ENCODE results near the gene CUX1.

The CUX1 gene

DNA sequence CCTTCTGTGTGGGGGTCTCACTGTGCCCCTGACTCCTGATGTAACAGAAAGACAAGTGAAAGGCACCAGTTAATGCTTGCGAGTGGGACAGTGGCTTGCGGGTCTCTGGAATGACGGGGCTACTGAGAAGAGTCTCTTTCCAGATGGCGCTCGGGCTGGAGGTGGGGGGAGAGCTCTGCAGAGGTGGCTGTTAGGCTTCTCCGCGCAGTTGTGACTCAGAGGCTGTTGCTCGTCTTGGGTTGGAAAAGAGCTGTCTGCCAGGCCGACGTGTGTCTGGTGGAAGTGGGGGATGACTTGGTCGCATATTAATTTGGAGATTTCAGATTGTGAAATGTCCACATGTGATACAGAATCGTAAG lies 441.3 kb downstream of the CUX1 start:
- no peak for DNase-seq (ENCODE audit: low read depth in 2 of 3, low spot score in 1 of 3)

DNA sequence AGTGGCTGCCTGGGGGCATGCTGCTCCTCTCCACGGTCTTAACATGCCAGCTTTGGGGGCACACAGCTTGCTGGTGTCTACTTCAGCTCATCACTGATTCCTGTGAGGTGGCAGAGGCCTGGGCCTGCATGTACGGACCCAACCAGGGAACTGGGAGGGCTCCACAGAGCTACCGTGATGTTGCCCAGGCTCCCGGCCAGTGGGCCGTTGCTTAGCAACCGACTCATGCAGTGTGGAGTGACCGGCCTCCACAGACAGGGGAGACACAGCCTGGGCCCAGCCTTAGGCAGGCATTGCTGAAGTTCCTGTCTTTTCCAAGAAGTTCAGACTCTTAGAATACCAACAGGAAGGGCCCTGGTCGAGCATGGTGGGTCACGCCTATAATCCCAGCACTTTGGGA lies 443.4 kb downstream of the CUX1 start:
- DNase-seq (ENCODE audit: low read depth in 2 of 3, low spot score in 1 of 3): no peak

DNA sequence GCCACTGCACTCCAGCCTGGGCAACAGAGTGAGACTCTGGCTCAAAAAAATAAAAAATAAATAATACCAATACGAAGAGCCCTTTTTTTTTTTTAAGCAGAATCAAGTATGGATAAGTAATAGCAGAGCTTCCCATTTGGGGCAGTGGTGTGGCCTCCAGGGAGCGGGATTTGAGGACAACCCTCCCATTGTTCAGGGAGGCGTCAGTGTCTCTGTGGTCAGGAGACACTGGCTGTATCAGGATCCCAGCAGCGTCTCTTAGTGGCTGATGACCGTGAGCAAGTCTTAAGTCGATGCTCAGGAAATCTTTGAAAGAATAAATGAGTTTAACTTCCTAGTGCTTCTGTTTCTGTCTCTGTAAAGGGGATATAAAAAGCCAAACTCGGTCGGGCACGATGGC lies 444.0 kb downstream of the CUX1 start:
- no peak for DNase-seq (ENCODE audit: low read depth in 2 of 3, low spot score in 1 of 3)

DNA sequence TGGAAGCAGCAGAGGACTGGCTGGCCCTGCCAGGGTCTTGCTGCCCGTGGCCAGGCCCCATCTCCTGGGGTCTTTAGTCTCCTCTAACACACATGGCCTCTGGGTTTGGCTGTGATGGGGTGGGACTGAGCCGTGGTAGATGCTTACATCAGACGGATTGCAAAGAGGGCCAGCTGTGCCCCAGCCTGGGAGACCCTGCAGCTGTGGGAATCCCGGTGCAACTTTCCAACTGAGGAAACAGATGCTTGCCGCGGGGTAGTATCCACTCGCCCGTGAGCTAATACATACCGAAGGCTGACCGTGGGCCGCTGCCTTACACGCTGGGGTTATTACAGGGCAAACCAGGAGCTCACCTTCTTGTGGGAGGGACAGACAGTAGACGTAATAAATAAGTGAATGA lies 445.1 kb downstream of the CUX1 start:
- no peak for DNase-seq (ENCODE audit: low read depth in 2 of 3, low spot score in 1 of 3)

DNA sequence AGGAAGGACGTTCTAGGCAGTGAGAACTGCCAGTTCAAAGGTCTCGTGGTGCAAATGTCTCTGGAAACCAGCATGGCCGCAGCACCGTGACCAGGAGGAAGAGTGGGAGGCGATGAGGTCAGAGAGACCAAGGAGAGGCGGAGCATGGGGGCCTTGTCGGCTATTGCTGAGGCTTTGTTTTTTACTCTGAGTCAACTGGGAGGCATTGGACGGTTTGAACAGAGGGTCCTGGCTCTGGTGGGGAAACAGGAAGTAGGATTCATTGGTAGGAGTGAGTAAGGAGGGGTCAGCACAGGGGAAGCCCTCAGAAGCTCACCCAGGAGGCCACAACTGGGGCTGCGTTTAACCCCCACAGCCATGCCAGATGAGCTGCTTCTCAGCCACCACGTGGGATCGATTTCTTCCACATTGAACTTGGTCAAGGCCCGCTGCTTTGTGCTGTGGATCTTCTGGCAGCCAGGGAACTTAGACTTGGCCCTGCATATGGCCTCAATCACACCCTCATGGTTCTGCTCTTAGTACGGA lies 447.0 kb downstream of the CUX1 start:
- DNase-seq (ENCODE audit: low read depth in 2 of 3, low spot score in 1 of 3): no peak

DNA sequence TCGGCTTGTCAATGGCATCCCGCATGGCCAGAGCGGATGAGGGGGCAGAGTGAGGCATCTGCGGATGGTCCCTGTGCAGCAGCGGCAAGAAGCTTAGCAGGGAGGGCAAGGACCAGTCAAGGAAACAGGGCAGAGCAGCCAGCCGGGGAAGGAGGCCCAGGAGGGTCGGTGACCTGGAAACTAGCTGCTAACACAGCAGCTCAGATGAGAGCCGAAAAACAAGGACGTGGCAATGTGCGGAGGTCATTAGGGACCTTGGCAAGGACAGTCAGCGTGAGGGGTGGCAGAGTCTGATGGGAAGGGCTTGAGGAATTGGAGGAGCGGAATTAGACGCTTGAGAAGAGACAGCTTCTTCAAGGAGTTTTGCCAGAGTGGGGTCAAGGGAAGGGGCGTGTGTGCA lies 449.1 kb downstream of the CUX1 start:
- no peak for DNase-seq (ENCODE audit: low read depth in 2 of 3, low spot score in 1 of 3)

DNA sequence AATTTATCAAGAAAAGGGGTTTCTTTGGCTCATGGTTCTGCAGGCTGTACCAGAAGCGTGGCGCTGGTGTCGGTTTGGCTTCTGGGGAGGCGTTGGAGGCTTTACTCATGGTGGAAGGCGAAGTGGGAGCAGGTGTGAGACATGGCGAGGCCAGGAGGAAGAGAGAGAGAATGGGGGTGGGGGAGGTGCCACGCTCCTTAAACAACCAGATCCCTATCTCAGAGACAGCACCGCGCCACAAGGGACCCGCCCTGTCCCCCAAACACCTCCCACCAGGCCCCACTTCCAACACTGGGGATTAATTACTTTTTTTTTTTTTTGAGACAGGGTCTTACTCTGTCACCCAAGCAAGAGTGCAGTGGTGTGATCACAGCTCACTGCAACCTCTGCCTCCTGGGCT lies 451.2 kb downstream of the CUX1 start:
- no peak for DNase-seq (ENCODE audit: low read depth in 2 of 3, low spot score in 1 of 3)

DNA sequence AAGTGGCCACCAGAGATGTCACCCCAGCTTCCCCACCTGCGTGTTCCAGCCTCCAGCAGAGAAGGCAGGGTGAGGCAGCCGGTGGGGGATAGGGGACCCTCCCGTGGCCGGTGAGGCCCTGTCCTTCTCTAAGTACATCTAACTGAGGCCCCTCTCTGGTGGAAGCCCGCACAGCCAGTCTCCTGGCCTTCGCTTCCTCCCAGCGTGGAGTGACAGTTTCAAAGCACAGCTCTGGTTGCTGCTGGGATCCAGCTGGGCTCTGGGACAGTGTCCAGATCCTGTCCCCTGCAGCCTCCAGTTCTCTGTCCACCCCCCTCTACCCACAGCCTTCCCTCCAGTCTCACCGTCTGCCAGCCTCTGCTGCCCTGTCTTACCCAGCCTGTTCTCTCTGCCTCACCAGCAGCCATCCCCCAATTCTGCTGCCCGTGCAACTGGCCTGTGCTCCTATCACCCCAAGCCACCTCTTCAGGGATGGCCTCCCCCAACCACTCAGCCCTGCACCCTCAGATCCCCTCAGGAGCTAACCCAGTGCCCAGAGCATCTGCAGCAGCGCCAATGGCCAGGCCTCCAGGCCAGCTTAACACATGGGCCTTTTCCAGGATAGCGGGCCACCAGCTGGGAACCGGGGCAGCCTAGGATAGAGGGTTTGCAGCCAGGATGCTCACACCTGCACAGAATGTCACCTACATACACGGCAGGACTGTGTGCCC lies 452.9 kb downstream of the CUX1 start:
- DNase-seq (ENCODE audit: low read depth in 2 of 3, low spot score in 1 of 3): no peak

DNA sequence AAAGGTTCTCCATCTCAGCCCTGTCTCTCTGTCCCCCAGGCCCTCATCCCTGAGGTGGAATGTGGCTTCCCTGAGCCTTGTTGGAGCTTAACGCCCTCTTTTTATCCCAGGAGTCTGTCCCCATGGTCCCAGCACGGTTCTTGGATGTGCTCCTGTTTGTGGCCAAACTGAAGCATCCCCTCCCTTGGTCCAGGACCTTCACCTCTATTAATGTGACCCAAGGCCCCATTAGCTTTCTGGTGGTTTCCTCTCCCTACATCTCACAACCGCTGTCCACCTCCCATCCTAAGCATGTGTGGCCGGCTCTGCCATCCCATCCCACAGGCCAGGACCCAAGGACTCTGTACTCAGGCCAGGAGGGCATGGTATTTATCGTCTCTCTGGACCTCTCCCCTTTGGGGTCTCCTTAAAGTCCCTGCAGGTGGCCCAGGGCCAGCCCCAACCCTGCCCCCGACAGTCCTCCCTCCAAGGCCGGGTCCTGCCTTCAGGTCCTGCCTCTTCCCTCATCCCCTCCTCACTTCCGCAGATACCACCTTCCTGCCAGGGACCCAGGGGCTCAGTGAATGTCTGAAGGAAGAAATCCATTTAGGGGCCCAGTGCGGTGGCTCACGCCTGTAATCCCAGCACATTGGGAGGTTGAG lies 453.9 kb downstream of the CUX1 start:
- no peak for DNase-seq (ENCODE audit: low read depth in 2 of 3, low spot score in 1 of 3)

DNA sequence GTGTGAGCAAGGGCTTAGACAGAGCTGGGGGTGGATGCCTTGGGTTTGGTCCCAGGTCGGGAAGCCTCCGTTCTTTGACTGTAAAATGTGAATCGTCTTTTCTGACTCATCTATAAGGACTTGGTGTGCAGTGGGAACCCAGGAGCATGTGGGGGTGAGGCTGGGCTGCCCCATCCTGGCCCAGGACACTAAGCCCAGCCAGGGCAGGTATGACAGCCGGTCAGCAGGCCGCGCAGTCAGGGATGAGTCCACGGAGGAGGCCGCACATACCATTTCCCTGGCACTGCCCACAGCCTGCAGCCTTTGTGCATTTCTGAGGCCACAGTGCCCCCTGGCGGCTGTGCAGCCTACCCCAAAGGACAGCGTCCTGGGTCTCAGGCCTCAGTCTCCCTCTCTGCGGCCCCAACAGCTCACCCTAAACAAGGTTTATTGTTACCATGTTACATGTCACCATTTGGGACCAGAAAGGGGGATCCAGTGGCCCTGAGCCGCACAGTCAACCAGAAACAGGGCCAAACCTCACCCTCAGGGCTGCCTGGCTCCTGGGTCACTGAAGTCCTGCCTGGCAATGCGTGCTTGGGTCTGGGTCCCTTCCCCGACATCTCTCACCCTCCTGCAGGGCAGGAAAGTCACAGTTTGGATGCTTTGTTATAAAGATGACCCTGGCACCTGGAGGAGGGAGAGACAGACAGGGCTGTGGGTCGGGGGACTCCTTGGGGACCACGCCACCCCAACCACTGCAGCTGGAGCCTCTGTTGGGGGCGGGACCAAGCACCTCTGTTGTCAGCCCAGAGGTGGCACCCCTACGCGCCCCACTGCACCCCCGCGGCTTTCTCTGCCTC lies 454.9 kb downstream of the CUX1 start:
- DNase-seq (ENCODE audit: low read depth in 2 of 3, low spot score in 1 of 3): peak; percentile 53 to 71 (median 68)

DNA sequence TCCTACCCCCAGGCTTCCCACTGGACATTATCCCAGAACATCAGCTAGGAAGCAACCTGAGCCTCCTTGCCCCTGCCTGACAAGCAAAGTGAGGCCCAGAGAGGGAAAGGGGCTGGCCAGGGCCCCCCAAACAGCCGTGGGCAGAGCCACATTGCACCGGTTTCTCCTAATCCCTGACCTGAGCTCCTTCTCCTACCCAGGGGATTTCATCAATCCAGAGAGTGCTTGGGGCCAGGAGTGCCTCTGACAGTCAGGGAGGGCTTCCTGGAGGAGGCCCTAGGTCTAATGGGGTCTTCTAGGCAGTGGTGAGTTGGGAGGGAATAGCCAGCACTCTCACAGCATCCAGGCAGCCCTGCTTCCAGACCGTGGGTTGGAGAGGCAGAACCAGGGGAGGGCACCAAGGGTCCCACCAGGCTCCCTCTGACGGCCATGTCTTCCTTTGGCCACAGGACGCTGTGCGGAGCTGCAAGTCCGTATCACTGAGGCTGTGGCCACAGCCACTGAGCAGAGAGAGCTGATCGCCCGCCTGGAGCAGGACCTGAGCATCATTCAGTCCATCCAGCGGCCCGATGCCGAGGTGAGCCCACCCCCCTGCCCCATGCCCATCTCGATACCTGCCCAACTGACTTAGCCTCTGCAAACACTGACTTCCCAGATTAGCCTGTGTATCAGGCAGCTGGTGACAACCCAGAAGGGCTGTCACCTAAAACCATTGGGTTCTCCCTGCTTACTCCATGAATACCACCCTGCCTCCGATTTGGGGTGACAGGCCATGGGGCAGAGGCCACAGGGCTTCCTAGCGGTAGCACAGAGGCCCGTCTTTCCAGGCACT lies 455.7 kb downstream of the CUX1 start:
- no peak for DNase-seq (ENCODE audit: low read depth in 2 of 3, low spot score in 1 of 3)

DNA sequence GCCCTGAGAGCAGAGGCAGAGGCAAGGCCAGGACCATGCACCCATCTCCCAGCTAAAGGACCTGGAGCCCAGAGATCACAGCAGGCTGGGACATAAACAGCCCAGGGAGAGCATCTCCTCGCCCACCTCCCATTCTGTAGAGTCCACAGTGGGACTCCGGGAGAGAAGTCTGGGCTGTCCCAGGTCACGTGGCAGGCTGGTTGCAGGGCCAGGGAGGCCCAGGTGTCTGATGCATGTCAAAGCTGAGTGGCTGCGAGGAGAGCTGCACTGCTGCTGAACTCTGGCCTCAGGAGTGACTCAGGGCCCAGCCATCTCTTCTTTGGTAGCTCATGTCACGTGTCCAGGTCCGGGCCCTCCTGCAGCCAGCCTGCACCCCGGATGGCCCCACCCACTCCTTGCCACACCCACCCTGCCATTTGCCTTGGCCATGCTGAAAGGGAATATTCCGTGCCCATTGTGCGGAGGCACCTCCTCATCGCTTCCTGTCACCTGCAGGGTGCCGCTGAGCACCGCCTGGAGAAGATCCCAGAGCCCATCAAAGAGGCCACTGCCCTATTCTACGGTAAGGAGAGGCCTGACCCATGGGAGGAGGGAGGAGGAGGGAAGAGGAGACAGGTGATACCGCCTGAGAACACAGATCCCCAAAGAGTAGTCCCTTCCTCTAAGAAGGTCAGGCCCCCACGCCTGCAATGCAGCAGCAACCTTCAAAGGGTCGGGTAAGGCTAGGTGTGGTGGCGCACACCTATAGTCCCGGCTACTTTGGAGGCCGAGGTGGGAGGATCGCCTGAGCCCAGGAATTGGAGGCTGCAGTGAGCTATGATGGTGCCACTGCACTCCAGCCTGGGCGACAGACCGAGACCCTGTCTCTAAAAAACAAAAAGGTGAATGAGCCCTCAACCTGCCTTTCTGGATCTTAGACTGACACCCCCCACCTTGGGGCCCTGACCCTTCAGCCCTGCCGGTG lies 456.6 kb downstream of the CUX1 start:
- no peak for DNase-seq (ENCODE audit: low read depth in 2 of 3, low spot score in 1 of 3)

DNA sequence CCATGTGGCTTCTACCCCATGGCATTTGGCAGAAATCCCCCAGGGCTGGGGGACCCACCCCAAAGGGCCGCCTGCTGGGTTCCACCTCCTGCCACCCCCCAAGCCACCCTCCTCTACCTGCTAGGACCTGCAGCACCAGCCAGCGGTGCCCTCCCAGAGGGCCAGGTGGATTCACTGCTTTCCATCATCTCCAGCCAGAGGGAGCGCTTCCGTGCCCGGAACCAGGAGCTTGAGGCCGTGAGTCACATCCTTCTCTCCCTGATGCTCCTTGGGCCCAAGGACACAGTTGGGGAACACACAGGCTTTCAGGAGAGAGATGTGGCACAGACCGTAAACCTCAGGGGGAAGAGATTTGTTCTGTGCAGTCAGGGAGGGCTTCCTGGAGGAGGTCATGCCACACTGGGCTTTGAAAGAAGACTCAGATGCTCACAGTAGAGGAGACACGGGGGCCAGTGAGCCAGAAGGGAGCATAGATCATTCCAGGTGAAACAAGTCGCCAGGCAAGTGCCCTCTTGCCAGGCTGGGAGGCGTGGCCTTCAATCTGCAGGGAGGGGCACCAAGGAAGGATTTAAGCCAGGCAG lies 457.8 kb downstream of the CUX1 start:
- DNase-seq (ENCODE audit: low read depth in 2 of 3, low spot score in 1 of 3): no peak

DNA sequence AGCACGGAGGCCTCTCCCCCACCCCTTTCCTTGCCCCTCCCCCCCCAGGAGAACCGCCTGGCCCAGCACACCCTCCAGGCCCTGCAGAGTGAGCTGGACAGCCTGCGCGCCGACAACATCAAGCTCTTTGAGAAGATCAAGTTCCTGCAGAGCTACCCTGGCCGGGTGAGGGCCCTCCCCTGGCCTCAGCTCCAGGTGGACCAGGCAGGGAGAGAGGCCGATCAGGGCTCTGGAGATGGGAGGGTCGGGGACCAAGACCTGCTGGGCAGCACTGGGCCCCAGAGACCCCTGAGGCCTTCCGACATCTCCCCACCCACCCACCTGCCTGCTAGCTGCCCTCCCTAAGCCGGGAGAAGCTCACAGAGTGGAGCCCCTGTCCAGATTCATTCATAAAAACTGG lies 460.5 kb downstream of the CUX1 start:
- no peak for DNase-seq (ENCODE audit: low read depth in 2 of 3, low spot score in 1 of 3)

DNA sequence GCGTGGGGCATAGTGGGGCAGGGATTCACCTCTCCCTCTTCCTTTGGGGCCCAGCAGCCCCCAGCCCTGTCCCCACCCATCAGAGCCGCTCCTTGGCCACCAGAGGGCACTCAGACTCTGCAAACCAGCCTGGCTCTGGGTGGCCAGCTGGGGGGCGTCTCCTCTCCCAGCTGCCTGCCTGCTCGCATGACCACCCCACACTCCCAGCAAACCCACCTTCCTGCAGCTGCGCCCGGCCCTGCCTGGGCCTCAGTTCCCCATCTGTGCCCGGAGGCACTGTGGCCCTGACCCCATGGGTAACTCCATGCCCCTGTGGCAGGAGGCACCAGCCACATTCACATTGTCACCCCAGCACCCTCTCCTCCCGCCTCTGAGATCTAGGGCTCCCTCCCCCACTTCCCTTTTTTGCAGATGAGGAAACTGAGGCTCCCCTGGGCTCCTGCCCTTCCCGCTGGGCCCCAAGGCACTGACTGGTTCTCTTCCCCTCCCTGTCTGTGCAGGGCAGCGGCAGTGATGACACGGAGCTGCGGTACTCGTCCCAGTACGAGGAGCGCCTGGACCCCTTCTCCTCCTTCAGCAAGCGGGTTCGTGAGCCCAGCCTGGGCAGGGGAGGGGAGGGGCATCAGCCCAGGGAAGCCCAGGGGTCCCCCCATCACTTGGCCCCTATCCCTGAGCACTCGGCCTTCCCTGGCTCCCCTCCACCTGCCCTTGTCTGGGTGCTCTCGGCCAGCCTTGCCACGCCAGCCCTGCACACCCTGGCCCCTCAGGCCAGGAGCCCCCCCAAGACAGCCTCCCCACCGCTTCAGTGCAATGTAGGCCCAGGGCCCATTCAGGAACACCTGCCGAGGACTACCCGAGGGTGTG lies 462.3 kb downstream of the CUX1 start:
- DNase-seq (ENCODE audit: low read depth in 2 of 3, low spot score in 1 of 3): peak in 1 of 3 donors; percentile 50

DNA sequence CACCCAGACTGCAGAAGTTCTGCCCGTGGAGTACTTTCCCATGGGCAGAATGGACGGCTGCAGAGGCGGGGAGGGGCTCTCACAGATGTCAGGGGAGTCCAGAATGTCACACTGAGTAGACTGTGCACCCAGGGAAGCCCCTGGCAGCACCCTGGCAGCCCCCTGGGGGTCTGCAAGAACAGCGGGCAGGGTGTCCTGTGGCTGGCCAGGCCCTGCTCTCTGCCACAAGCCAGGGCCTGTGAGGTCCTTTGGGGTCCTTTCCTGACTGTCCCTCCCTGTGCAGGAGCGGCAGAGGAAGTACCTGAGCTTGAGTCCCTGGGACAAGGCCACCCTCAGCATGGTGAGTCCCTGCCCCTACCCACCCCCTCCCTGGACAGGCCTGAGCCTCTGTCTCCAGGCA lies 463.1 kb downstream of the CUX1 start:
- DNase-seq (ENCODE audit: low read depth in 2 of 3, low spot score in 1 of 3): no peak

DNA sequence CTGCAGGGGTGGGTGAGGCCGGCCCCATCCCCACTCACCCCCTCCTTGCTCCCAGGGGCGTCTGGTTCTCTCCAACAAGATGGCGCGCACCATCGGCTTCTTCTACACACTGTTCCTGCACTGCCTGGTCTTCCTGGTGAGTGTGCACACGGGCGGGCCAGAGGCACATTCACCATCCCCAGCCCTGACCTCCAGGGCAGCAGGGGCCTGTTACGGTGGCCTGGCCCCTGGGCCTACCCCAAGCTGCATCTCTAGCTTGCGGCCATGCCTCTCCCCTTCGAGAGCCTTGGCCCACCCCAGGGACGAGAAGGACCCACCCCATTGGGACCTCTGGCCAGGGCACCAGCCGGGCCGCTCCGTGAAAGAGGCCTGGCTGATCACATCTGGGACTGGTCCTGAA lies 464.4 kb downstream of the CUX1 start:
- DNase-seq (ENCODE audit: low read depth in 2 of 3, low spot score in 1 of 3): no peak

DNA sequence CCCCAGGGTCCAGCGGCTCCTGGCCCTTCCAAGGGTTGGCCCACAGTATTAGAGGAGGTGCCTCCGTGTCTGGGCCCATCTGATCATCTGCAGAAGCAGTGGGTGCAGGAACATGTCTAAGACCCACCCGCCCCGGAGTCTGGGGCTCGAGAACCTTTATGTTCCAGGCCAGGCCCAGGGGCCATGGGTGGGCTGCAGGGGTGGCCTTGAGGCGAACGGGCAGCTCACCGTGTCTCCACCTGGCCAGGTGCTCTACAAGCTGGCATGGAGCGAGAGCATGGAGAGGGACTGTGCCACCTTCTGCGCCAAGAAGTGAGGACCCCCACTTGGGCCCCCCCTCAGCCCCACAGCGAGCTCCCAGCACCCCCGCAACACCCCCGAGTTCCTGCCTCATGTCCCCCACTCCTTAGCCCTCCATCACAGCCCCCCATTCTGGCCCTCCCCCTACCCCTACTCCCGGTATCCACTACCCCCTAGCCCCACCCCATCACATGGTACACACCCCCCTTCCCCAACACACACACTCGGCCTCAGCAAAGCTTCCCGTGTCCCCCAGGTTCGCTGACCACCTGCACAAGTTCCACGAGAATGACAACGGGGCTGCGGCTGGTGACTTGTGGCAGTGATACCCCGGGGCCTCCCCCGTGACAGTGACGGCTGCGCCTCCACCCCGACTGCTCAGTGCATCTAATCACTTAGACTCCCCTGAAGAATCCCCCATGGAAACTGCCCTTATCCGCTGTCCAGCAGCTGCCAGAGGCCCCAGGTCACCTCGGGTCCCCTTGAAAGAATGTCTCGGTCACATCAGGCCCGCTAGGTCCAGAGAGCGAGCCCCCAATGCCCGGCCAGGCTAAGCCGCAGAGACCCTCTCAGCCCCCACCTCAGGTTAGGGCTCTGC lies 465.3 kb downstream of the CUX1 start:
- DNase-seq (ENCODE audit: low read depth in 2 of 3, low spot score in 1 of 3): no peak
